ENCODE data around the gene COPA.
A peak's percentile ranks its signal among the peaks of the same experiment; 100 is the strongest.

COPA gene

DNA sequence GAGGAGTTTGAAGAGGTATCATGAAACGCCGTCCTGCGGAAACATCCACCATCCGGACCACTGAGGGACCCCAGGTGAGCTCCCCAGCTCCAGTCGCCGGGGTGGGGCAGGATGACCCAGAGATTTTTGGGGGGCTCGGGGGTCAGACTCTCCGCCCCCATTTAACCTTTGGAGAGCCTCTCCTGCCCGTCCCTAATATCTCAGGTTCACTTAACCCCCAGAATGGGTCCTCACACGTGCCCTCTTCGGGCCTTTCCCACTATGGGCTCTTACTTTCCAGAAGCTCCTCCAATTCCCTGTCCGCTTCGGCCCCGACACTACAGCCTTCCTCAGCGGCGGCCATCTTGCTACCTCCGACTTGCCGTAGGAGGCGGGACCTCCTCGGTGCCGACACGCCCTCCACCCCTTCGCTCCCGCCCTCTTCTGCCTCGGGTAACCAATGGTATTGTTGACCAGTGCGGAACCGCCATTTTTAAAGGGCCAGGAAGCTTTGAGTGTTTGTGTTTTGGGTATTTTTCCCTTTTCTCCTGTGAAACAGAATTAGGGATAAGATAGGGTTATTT lies 58.2 kb downstream of the COPA start, which contains the start of gene PEX19:
PEX19 (minus strand) TSS at position 352 of the 563 bp plus-strand sequence; CDS start at position 343, 9 bp downstream.
- FAIRE-seq (peak; percentile 98), DNase-seq (ENCODE audit: insufficient read length) (peak; percentile 84)
- peak; percentile 90 for TF ChIP-seq POLR2A (IDR thresholded peaks at IDR 0.05; ENCODE audit: low read depth, low read length)
- peak; percentile 88 for TF ChIP-seq TAF1 (IDR thresholded peaks at IDR 0.05; ENCODE audit: borderline replicate concordance, low read depth, low read length)
- TF ChIP-seq POLR2AphosphoS5 (IDR thresholded peaks at IDR 0.05; ENCODE audit: low read depth, low read length), result peak; percentile 91

- peak; percentile 9 for FAIRE-seq
- DNase-seq (ENCODE audit: insufficient read length), result peak; percentile 20
These were observed 58.7 kb downstream of the COPA start for GRCh38 chr1:160284220-160284781.

GRCh38 chr1:160282807-160283206 lies 60.2 kb downstream of the COPA start:
- FAIRE-seq (no peak), DNase-seq (ENCODE audit: insufficient read length) (no peak)
- TF ChIP-seq POLR2AphosphoS5 (IDR thresholded peaks at IDR 0.05; ENCODE audit: low read depth, low read length) (no peak), POLR2A (IDR thresholded peaks at IDR 0.05; ENCODE audit: low read depth, low read length) (no peak), TAF1 (IDR thresholded peaks at IDR 0.05; ENCODE audit: borderline replicate concordance, low read depth, low read length) (no peak)

More at GRCh38 chr1:160284220-160284781, 58.7 kb downstream of the COPA start:
- no peak for TF ChIP-seq POLR2A (IDR thresholded peaks at IDR 0.05; ENCODE audit: low read depth, low read length)
- no peak for TF ChIP-seq POLR2AphosphoS5 (IDR thresholded peaks at IDR 0.05; ENCODE audit: low read depth, low read length)
- no peak for TF ChIP-seq TAF1 (IDR thresholded peaks at IDR 0.05; ENCODE audit: borderline replicate concordance, low read depth, low read length)

- TF ChIP-seq POLR2A (IDR thresholded peaks at IDR 0.05; ENCODE audit: low read depth, low read length) (no peak), POLR2AphosphoS5 (IDR thresholded peaks at IDR 0.05; ENCODE audit: low read depth, low read length) (no peak), TAF1 (IDR thresholded peaks at IDR 0.05; ENCODE audit: borderline replicate concordance, low read depth, low read length) (no peak)
- DNase-seq (ENCODE audit: insufficient read length) (no peak), FAIRE-seq (no peak)
These were observed 65.1 kb downstream of the COPA start for GRCh38 chr1:160277987-160278386.

GRCh38 chr1:160277330-160277729 lies 65.7 kb downstream of the COPA start:
- TF ChIP-seq POLR2AphosphoS5 (IDR thresholded peaks at IDR 0.05; ENCODE audit: low read depth, low read length) (no peak), POLR2A (IDR thresholded peaks at IDR 0.05; ENCODE audit: low read depth, low read length) (no peak), TAF1 (IDR thresholded peaks at IDR 0.05; ENCODE audit: borderline replicate concordance, low read depth, low read length) (no peak)
- no peak for DNase-seq (ENCODE audit: insufficient read length)
- no peak for FAIRE-seq

DNA sequence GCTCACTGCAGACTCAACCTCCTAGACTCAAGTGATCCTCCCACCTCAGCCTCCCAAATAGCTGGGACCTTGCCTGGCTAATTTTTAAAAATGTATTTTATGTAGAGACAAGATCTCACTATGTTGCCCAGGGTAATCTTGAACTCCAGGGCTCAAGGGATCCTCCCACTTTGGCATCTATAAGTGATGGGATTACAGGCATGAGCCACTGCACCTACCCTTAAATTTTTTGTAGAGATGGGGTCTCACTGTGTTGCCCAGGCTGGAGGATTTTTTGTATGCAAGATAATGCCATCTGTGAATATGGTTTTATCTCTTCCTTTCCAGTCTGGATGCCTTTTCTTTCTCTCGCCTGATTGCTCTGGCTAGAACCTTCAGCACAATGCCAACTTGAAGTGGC lies 72.0 kb downstream of the COPA start:
- DNase-seq (ENCODE audit: insufficient read length) (no peak), FAIRE-seq (no peak)
- TF ChIP-seq POLR2A (IDR thresholded peaks at IDR 0.05; ENCODE audit: low read depth, low read length) (no peak), POLR2AphosphoS5 (IDR thresholded peaks at IDR 0.05; ENCODE audit: low read depth, low read length) (no peak), TAF1 (IDR thresholded peaks at IDR 0.05; ENCODE audit: borderline replicate concordance, low read depth, low read length) (no peak)

DNA sequence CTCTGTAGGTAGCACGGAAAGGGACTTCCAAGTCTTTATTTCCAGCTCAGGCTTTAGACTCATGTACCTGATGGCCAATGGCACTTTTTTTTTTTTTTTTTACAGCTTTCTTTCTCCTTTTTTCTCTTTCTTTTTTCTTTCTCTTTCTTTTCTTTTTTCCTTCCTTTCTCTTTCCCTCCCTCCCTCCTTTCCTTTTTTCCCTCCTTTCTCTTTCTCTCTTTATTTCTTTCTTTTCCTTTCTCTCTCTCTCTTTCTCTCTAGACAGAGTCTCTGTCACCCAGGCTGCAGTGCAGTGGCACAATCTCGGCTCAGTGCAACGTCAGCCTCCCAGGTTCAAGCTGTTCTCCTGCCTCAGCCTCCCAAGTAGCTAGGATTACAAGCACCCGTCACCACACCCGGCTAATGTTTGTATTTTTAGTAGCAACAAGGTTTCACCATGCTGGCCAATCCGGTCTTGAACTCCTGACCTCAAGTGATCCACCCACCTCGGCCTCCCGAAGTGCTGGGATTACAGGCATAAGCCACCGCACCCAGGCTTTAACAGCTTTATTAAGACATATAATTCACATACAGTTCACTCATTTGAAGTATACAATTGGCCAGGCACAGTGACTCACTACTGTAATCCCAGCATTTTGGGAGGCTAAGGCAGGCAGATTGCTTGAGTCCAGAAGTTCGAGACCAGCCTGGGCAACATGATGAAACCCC lies 75.6 kb downstream of the COPA start:
- TF ChIP-seq POLR2AphosphoS5 (IDR thresholded peaks at IDR 0.05; ENCODE audit: low read depth, low read length) (no peak), TAF1 (IDR thresholded peaks at IDR 0.05; ENCODE audit: borderline replicate concordance, low read depth, low read length) (no peak)
- FAIRE-seq, result no peak

DNA sequence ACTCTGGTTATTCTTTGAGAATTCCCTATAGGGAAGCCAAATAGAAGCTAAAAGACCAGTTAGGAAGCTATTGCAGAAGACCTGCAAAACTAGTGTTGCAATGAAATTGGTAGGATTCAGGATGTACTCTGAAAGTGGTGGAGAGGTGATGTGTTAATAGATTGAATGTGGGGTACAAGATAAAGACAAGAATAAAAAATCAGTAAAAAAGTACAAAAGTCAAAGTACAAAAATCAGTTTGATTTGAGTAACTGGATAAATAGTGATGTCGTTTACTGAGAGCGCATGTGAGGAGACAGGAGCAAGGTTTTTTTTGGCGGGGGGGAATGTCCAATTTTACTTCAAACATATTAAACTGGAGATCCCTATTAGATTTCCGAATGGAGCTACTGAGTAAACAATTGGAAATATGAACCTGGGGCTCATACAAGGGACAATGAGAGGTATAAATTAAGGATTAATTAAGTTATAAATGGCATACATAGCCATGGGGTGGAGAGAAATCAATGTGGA lies 78.2 kb downstream of the COPA start:
- FAIRE-seq (no peak), DNase-seq (ENCODE audit: insufficient read length) (no peak)
- TF ChIP-seq POLR2A (IDR thresholded peaks at IDR 0.05; ENCODE audit: low read depth, low read length) (no peak), TAF1 (IDR thresholded peaks at IDR 0.05; ENCODE audit: borderline replicate concordance, low read depth, low read length) (no peak), POLR2AphosphoS5 (IDR thresholded peaks at IDR 0.05; ENCODE audit: low read depth, low read length) (no peak)

More for the DNA sequence above, 75.6 kb downstream of the COPA start:
- no peak for DNase-seq (ENCODE audit: insufficient read length)

GRCh38 chr1:160261893-160262794 lies 80.9 kb downstream of the COPA start, which contains the start of gene DCAF8:
TSS of gene DCAF8 (minus strand) at chr1:160262549. CDS start at chr1:160244008, 18,541 bp downstream.
- FAIRE-seq (peak; percentile 100), DNase-seq (ENCODE audit: insufficient read length) (peak; percentile 82)
- TF ChIP-seq POLR2AphosphoS5 (IDR thresholded peaks at IDR 0.05; ENCODE audit: low read depth, low read length) (peak; percentile 76), POLR2A (IDR thresholded peaks at IDR 0.05; ENCODE audit: low read depth, low read length) (peak; percentile 92), TAF1 (IDR thresholded peaks at IDR 0.05; ENCODE audit: borderline replicate concordance, low read depth, low read length) (peak; percentile 97)

DNA sequence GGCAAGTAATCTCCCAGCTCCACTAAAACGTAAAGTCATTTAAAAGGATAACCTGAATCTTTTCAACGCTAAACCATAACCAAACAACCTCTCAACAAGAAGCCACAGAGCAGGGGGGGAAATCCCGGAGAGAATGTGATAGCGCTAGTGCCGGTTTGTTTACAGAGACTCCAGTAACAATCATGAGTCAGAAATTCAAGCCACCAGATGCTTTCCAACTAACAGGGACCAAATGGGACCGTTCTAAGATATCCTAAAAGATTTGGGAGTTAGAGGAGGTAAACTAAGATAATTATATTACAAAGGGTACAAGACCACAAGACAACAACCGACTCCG lies 81.5 kb downstream of the COPA start:
- TF ChIP-seq TAF1 (IDR thresholded peaks at IDR 0.05; ENCODE audit: borderline replicate concordance, low read depth, low read length) (no peak), POLR2A (IDR thresholded peaks at IDR 0.05; ENCODE audit: low read depth, low read length) (no peak), POLR2AphosphoS5 (IDR thresholded peaks at IDR 0.05; ENCODE audit: low read depth, low read length) (no peak)

More for the DNA sequence above, 81.5 kb downstream of the COPA start:
- peak; percentile 34 for DNase-seq (ENCODE audit: insufficient read length)
- peak; percentile 89 for FAIRE-seq
